Cardiac muscle cell (in vitro differentiated cells and primary cell): Measurements from ENCODE around the gene RERE. TPM values are rescaled to one million over a fixed set of nuclear protein-coding genes. Genes with fewer than 3 reads are reported as not detected.

Source experiments
- DNase-seq, 2 donors: peaks; one replicate each; pipeline versions ENCODE4 v3.0.0 to v3.0.0-alpha.2; 2010 to 2017; ENCODE audit warnings: low read depth in 1 of 2, low spot score in 1 of 2
- H3K27ac ChIP-seq: fragments of 200-600 bp; sonication (generic); 2 replicates; pipeline ENCODE4 v1.5.1; 2016
- H3K27me3 ChIP-seq: fragments of 200-600 bp; sonication (generic); 2 replicates; pipeline ENCODE4 v1.6.0; 2016; ENCODE audit warnings: control low read depth
- H3K36me3 ChIP-seq: fragments of 200-600 bp; sonication (generic); 2 replicates; pipeline ENCODE4 v1.5.1; 2016; ENCODE audit warnings: control low read depth
- H3K4me1 ChIP-seq: fragments of 200-600 bp; sonication (generic); 2 replicates; pipeline ENCODE4 v1.8.1; 2017; ENCODE audit warnings: low read depth, mild to moderate bottlenecking, mixed run types
- H3K4me3 ChIP-seq: fragments of 200-600 bp; sonication (generic); 2 replicates; pipeline ENCODE4 v1.5.1; 2016; ENCODE audit warnings: mild to moderate bottlenecking
- H3K9me3 ChIP-seq: fragments of 200-600 bp; sonication (generic); 2 replicates; pipeline ENCODE4 v1.5.1; 2017; ENCODE audit warnings: low read depth, mild to moderate bottlenecking, control low read depth
- polyA plus RNA-seq: library from polyadenylated mRNA; unstranded; fragments of >200 nt; fragmentation: Nextera tagmentation; extraction: Ambion mirVana; gene quantifications from 2 replicates; pipeline ENCODE4 v1.2.1, GENCODE V29; 2016
- total RNA-seq: library from RNA; depleted of rRNA; stranded (reverse); fragments of >200 nt; gene quantifications from 2 replicates; pipeline ENCODE4 v1.2.3, GENCODE V29; 2016
- TF ChIP-seq, protein P1 (sequence below): IDR thresholded peaks from 2 replicates; pipeline ENCODE4 v1.5.1; 2012; ENCODE audit warnings: low read depth, mild to moderate bottlenecking, low read length

RERE gene
- total and polyA plus RNA-seq, 2 experiments from 2014 or later: 72.5 to 81.0 TPM

DNA sequence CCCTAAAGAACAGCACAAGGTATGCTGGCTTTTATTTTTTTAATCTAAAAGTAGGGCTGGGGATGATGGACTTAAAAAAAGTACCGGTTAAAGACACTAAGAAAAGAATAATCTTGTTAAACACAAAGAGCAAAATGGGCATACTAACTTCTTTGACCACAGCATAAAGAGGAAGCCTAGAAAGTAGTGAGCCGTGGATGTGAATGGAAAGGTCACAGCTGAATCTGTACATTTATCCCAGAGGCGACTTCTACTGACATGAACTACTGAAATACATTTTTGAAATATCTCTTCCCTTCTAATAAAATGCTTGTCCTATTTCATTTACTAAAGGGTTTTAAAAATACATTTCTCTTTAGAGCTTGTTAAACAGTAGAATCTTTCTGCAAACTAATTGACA is 358.8 kb downstream of the RERE start:
- no peak for DNase-seq
- Histone ChIP-seq H3K9me3 (no peaks in the 10 kb centered on the region), H3K27me3 (no peaks in the 10 kb centered on the region), H3K36me3 (no peaks in the 10 kb centered on the region), H3K4me3 (no peak overlapping the region), H3K4me1 (peaks cover 22% of the 10 kb centered on the region), H3K27ac (peak overlapping the region; percentile 4)
- TF ChIP-seq, protein P1, sequence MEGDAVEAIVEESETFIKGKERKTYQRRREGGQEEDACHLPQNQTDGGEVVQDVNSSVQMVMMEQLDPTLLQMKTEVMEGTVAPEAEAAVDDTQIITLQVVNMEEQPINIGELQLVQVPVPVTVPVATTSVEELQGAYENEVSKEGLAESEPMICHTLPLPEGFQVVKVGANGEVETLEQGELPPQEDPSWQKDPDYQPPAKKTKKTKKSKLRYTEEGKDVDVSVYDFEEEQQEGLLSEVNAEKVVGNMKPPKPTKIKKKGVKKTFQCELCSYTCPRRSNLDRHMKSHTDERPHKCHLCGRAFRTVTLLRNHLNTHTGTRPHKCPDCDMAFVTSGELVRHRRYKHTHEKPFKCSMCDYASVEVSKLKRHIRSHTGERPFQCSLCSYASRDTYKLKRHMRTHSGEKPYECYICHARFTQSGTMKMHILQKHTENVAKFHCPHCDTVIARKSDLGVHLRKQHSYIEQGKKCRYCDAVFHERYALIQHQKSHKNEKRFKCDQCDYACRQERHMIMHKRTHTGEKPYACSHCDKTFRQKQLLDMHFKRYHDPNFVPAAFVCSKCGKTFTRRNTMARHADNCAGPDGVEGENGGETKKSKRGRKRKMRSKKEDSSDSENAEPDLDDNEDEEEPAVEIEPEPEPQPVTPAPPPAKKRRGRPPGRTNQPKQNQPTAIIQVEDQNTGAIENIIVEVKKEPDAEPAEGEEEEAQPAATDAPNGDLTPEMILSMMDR: no peak

GRCh38 chr1:8457760-8458381 is 359.6 kb downstream of the RERE start:
- no peaks in the 10 kb centered on the region for H3K9me3 ChIP-seq
- peak overlapping the region; percentile 40 for H3K27ac ChIP-seq
- no peaks in the 10 kb centered on the region for H3K27me3 ChIP-seq
- no peak for DNase-seq
- H3K4me1 ChIP-seq: peaks cover 15% of the 10 kb centered on the region
- H3K4me3 ChIP-seq: no peak overlapping the region
- H3K36me3 ChIP-seq: no peaks in the 10 kb centered on the region
- TF ChIP-seq, protein P1: no peak

- Histone ChIP-seq H3K36me3 (no peaks in the 10 kb centered on the region), H3K27ac (peak overlapping the region; percentile 25), H3K4me1 (peaks cover 11% of the 10 kb centered on the region), H3K27me3 (no peaks in the 10 kb centered on the region), H3K9me3 (no peaks in the 10 kb centered on the region), H3K4me3 (no peak overlapping the region)
- DNase-seq: no peak
- TF ChIP-seq, protein P1: no peak
These were observed 360.4 kb downstream of the RERE start for GRCh38 chr1:8456991-8457390.

- Histone ChIP-seq H3K36me3 (no peaks in the 10 kb centered on the region), H3K4me1 (peaks cover 11% of the 10 kb centered on the region), H3K27me3 (no peaks in the 10 kb centered on the region), H3K9me3 (no peaks in the 10 kb centered on the region), H3K27ac (peak overlapping the region; percentile 36), H3K4me3 (no peak overlapping the region)
- TF ChIP-seq, protein P1: no peak
- DNase-seq: peak in 1 of 2 donors; percentile 81
These were observed 361.0 kb downstream of the RERE start for GRCh38 chr1:8456308-8456912.

GRCh38 chr1:8455700-8456307 is 361.6 kb downstream of the RERE start:
- Histone ChIP-seq H3K4me3 (no peak overlapping the region), H3K9me3 (no peaks in the 10 kb centered on the region), H3K4me1 (peaks cover 11% of the 10 kb centered on the region), H3K27ac (peak overlapping the region; percentile 36), H3K27me3 (no peaks in the 10 kb centered on the region), H3K36me3 (no peaks in the 10 kb centered on the region)
- TF ChIP-seq, protein P1: no peak
- DNase-seq: no peak
